HepG2 (cell line): ENCODE results near the gene CCDC17. TPM values are rescaled to one million over a fixed set of nuclear protein-coding genes. Genes with fewer than 3 reads are reported as not detected.

Experiments used
- ATAC-seq: fragments of 200-7000 bp; cut with Tn5 transposase; 3 replicates; pipeline ENCODE4 v1.9.1; 2020; ENCODE audit warnings: mild to moderate bottlenecking, moderate library complexity
- BruUV-seq: library from RNA; stranded (reverse); fragments of 400-500 nt; replicated peaks from 2 replicates; lab custom pipeline; 2021; lab: Mats Ljungman, UMichigan
- CTCF ChIA-PET: fragments of 300-600 bp; formaldehyde crosslinking; extraction: SDS; loops from one replicate; lab custom pipeline; 2021; ENCODE audit warnings: low total read pairs, inconsistent platforms, low intra/inter-chr PET ratio; lab: Yijun Ruan, JAX
- POLR2A ChIA-PET: fragments of 350-600 bp; sonication (Branson Sonifier 250); formaldehyde crosslinking; loops from one replicate; lab custom pipeline; 2020; ENCODE audit warnings: antibody characterized with exemption, inconsistent platforms; lab: Yijun Ruan, JAX
- DNase-seq: peaks from one replicate; pipeline ENCODE4 v3.0.0-alpha.2; 2015; ENCODE audit warnings: low spot score
- FAIRE-seq: peaks from 3 replicates; lab custom pipeline; 2011; peaks lifted over from hg19 to GRCh38; lab: Jason Lieb, UNC
- H2AFZ ChIP-seq: one replicate; pipeline ENCODE4 v1.6.1; 2011; ENCODE audit warnings: low read length, inconsistent platforms
- H3K27ac ChIP-seq: fragments of 300-600 bp; 3 replicates; pipeline ENCODE4 v1.8.0; 2011; ENCODE audit warnings: mixed run types, mild to moderate bottlenecking, mixed read lengths, low read length, inconsistent platforms; ENCODE audit not compliant: insufficient read depth; ENCODE audit errors: extremely low read length
- H3K27me3 ChIP-seq, 2 experiments: fragments of 200-600 bp in 1 of 2; 2 replicates in 1 of 2; 3 replicates in 1 of 2; pipeline versions ENCODE4 v1.6.0 to v1.8.0; 2011; ENCODE audit warnings: low read length in 2 of 2, mild to moderate bottlenecking in 2 of 2, moderate library complexity in 2 of 2, inconsistent platforms in 1 of 2; ENCODE audit not compliant: insufficient read depth in 2 of 2, control insufficient read depth in 1 of 2
- H3K36me3 ChIP-seq, 2 experiments: fragments of 200-600 bp in 1 of 2; replicated peaks in 1 of 2; 2 replicates in 1 of 2; 3 replicates in 1 of 2; pipeline versions ENCODE4 v1.5.1 to v1.8.0; 2011; ENCODE audit warnings: low read length in 2 of 2, inconsistent platforms in 1 of 2; ENCODE audit not compliant: insufficient read depth in 2 of 2, control insufficient read depth in 1 of 2
- H3K4me1 ChIP-seq: 2 replicates; pipeline ENCODE4 v1.5.1; 2012; ENCODE audit warnings: low read length, inconsistent platforms; ENCODE audit not compliant: insufficient read depth
- H3K4me2 ChIP-seq: 2 replicates; pipeline ENCODE4 v1.6.0; 2011; ENCODE audit warnings: low read depth, low read length, inconsistent platforms
- H3K4me3 ChIP-seq, 3 experiments: fragments of 200-600 bp in 1 of 3; sonication (generic), shearing (Covaris generic) in 1 of 3; replicated peaks in 1 of 3; 2 replicates each; pipeline ENCODE4 v1.5.1; 2011 to 2016; ENCODE audit warnings: low read length in 3 of 3, inconsistent platforms in 2 of 3, low read depth in 2 of 3, mild to moderate bottlenecking in 2 of 3, control low read depth in 1 of 3, mixed read lengths in 1 of 3; ENCODE audit not compliant: insufficient read depth in 1 of 3
- H3K79me2 ChIP-seq: one replicate; pipeline ENCODE4 v1.6.1; 2011; ENCODE audit warnings: low read length, inconsistent platforms; ENCODE audit not compliant: insufficient read depth
- H3K9ac ChIP-seq: 2 replicates; pipeline ENCODE4 v1.6.0; 2011; ENCODE audit warnings: mild to moderate bottlenecking, low read depth, low read length, inconsistent platforms; ENCODE audit not compliant: insufficient read depth
- H3K9me3 ChIP-seq: 2 replicates; pipeline ENCODE4 v1.5.1; 2012; ENCODE audit warnings: mild to moderate bottlenecking, low read length
- H4K20me1 ChIP-seq: 2 replicates; pipeline ENCODE4 v1.6.0; 2011; ENCODE audit warnings: inconsistent platforms, mild to moderate bottlenecking, low read length, moderate library complexity; ENCODE audit not compliant: insufficient read depth
- CHCHD3 ChIP-seq: sonication (generic); formaldehyde crosslinking; IDR thresholded peaks from 2 replicates; pipeline ENCODE4 v1.8.0; 2022; ENCODE audit warnings: mild to moderate bottlenecking, missing genetic modification reagents, moderate library complexity
- ELF3 ChIP-seq: IDR thresholded peaks from 2 replicates; pipeline ENCODE4 v1.6.1; 2016; ENCODE audit warnings: missing genetic modification reagents, missing compliant biosample characterization
- FOXJ3 ChIP-seq: sonication (generic); formaldehyde crosslinking; IDR thresholded peaks from 2 replicates; pipeline ENCODE4 v1.4.0; 2020; ENCODE audit warnings: missing genetic modification reagents, mild to moderate bottlenecking, borderline replicate concordance
- FOXK2 ChIP-seq: fragments of 450-650 bp; IDR thresholded peaks from 2 replicates; pipeline ENCODE4 v1.6.1; 2016
- GMEB1 ChIP-seq: sonication (generic); formaldehyde crosslinking; IDR thresholded peaks from 2 replicates; pipeline ENCODE4 v1.5.1; 2020; ENCODE audit warnings: missing genetic modification reagents, mild to moderate bottlenecking, borderline replicate concordance
- HOXA9 ChIP-seq: sonication (generic); formaldehyde crosslinking; IDR thresholded peaks from 2 replicates; pipeline ENCODE4 v1.8.1; 2022; ENCODE audit warnings: missing genetic modification reagents, mild to moderate bottlenecking, moderate library complexity, borderline replicate concordance
- MAZ ChIP-seq, 2 experiments: sonication (generic) in 1 of 2; formaldehyde crosslinking in 1 of 2; IDR thresholded peaks; 2 replicates each; pipeline versions ENCODE4 v1.5.0 to v1.6.1; 2012 to 2020; ENCODE audit warnings: low read depth in 2 of 2, mild to moderate bottlenecking in 2 of 2, borderline replicate concordance in 1 of 2, improper control_type of control experiment in 1 of 2, low read length in 1 of 2, missing genetic modification reagents in 1 of 2, moderate library complexity in 1 of 2
- MXD1 ChIP-seq: sonication (generic); formaldehyde crosslinking; IDR thresholded peaks from 2 replicates; pipeline ENCODE4 v1.4.0; 2020; ENCODE audit warnings: mild to moderate bottlenecking, missing genetic modification reagents
- POGZ ChIP-seq: sonication (generic); formaldehyde crosslinking; IDR thresholded peaks from 2 replicates; pipeline ENCODE4 v1.4.0; 2020; ENCODE audit warnings: mild to moderate bottlenecking, missing genetic modification reagents
- SKIL ChIP-seq: sonication (generic); formaldehyde crosslinking; IDR thresholded peaks from 2 replicates; pipeline ENCODE4 v1.8.0; 2022; ENCODE audit warnings: missing genetic modification reagents, mild to moderate bottlenecking, moderate library complexity, borderline replicate concordance
- ZBTB39 ChIP-seq: sonication (generic); formaldehyde crosslinking; IDR thresholded peaks from 2 replicates; pipeline ENCODE4 v1.5.0; 2020; ENCODE audit warnings: missing genetic modification reagents
- ZNF468 ChIP-seq: sonication (generic); formaldehyde crosslinking; IDR thresholded peaks from 2 replicates; pipeline ENCODE4 v1.8.0; 2022; ENCODE audit warnings: mild to moderate bottlenecking, moderate library complexity, missing genetic modification reagents
- WGBS: methylation state at CpG from one replicate; pipeline ENCODE4 v1.1.6; 2017; ENCODE audit warnings: low lambda C conversion rate; 5-methylcytosine and 5-hydroxymethylcytosine counted together
- in situ Hi-C: cut with HindIII; loops from 2 replicates; pipeline ENCODE4 v1.10.0; 2017; ENCODE audit warnings: low pct_unique_long_range_greater_than_20kb; ENCODE audit not compliant: extremely low pct_ligation_motif_present
- intact Hi-C: fragments of 100-400 bp; cut with micrococcal nuclease; formaldehyde crosslinking; loops from one replicate; pipeline ENCODE4 v1.10.0; 2022; ENCODE audit not compliant: unreplicated experiment
- polyA plus RNA-seq, 8 experiments: library from polyadenylated mRNA; depleted of rRNA in 3 of 8; stranded (reverse) in 7 of 8; unstranded in 1 of 8; fragments of >200 nt; fragmentation: Illumina TruSeq in 4 of 8; extraction: Trizol in 4 of 8; gene quantifications; 2 replicates each; pipeline versions ENCODE4 v1.2.1 to v1.2.3, GENCODE V29; 2011 to 2016; ENCODE audit warnings: low read depth in 4 of 8, missing spikeins in 1 of 8, mixed read lengths in 1 of 8; ENCODE audit not compliant: insufficient read depth in 1 of 8
- total RNA-seq, 5 experiments: library from RNA; depleted of rRNA; stranded (reverse); fragments of >200 nt; fragmentation: Illumina TruSeq; extraction: Trizol; gene quantifications; 2 replicates each; pipeline ENCODE4 v1.2.3, GENCODE V29; 2016; ENCODE audit warnings: low read depth in 1 of 5
- TF ChIP-seq, protein P1 (sequence below): sonication (generic); formaldehyde crosslinking; IDR thresholded peaks from 2 replicates; pipeline ENCODE4 v1.4.0; 2020; ENCODE audit warnings: missing genetic modification reagents

The CCDC17 gene
- total and polyA plus RNA-seq, 2 of the 13 experiments (the other 11 are each of a cell fraction or from before 2014, with no cell fraction given) = 1.5 to 3.3 TPM

- Histone ChIP-seq H3K79me2 (peaks cover 2% of the 10 kb centered on the region), H2AFZ (no peak overlapping the region), H3K27me3 (no peaks in the 10 kb centered on the region), H3K36me3 (peaks cover 18 to 48% of the 10 kb centered on the region in 2 experiments), H3K9ac (no peak overlapping the region), H3K4me3 (no peak overlapping the region), H3K27ac (no peak overlapping the region), H4K20me1 (peaks cover 4% of the 10 kb centered on the region; the same call in 1 of the 2 replicates), H3K4me1 (peaks cover 34% of the 10 kb centered on the region), H3K4me2 (no peak overlapping the region), H3K9me3 (no peaks in the 10 kb centered on the region)
- DNase-seq = no peak
- POLR2A ChIA-PET = interaction anchor here (1.9 kb wide), 1 partner anchor 41 kb away, joined by 6 read pairs; the partner anchor contains the start of gene GPBP1L1
- ATAC-seq = no peak
- CTCF ChIA-PET = no interaction called here
- no peak for FAIRE-seq
- no TSS peak for BruUV-seq
- WGBS = 98% methylated on average over 2 of the region's 2 CpGs
- in situ Hi-C loops (no loop called here), intact Hi-C loops (loop anchor here (2.0 kb wide), 1 partner anchor 236 kb away; no protein-coding TSS in a partner anchor)
- no peak for TF ChIP-seq MXD1 (CRISPR knock-in tag)
- no peak for TF ChIP-seq GMEB1 (CRISPR knock-in tag)
- no peak for TF ChIP-seq ZBTB39 (CRISPR knock-in tag)
- no peak for TF ChIP-seq ELF3 (CRISPR knock-in tag)
- TF ChIP-seq, protein P1, sequence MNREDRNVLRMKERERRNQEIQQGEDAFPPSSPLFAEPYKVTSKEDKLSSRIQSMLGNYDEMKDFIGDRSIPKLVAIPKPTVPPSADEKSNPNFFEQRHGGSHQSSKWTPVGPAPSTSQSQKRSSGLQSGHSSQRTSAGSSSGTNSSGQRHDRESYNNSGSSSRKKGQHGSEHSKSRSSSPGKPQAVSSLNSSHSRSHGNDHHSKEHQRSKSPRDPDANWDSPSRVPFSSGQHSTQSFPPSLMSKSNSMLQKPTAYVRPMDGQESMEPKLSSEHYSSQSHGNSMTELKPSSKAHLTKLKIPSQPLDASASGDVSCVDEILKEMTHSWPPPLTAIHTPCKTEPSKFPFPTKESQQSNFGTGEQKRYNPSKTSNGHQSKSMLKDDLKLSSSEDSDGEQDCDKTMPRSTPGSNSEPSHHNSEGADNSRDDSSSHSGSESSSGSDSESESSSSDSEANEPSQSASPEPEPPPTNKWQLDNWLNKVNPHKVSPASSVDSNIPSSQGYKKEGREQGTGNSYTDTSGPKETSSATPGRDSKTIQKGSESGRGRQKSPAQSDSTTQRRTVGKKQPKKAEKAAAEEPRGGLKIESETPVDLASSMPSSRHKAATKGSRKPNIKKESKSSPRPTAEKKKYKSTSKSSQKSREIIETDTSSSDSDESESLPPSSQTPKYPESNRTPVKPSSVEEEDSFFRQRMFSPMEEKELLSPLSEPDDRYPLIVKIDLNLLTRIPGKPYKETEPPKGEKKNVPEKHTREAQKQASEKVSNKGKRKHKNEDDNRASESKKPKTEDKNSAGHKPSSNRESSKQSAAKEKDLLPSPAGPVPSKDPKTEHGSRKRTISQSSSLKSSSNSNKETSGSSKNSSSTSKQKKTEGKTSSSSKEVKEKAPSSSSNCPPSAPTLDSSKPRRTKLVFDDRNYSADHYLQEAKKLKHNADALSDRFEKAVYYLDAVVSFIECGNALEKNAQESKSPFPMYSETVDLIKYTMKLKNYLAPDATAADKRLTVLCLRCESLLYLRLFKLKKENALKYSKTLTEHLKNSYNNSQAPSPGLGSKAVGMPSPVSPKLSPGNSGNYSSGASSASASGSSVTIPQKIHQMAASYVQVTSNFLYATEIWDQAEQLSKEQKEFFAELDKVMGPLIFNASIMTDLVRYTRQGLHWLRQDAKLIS (CRISPR knock-in tag) = no peak
- TF ChIP-seq CHCHD3 (CRISPR knock-in tag) = no peak
- TF ChIP-seq MAZ (IDR thresholded peaks at IDR 0.05; ENCODE audit: borderline replicate concordance, low read depth, low read length) = no peak
- no peak for TF ChIP-seq MAZ (CRISPR knock-in tag; IDR thresholded peaks at IDR 0.05; ENCODE audit: low read depth)
- no peak for TF ChIP-seq FOXJ3
- TF ChIP-seq FOXK2 = no peak
- TF ChIP-seq HOXA9 (CRISPR knock-in tag) = no peak
- TF ChIP-seq POGZ (CRISPR knock-in tag) = no peak
- TF ChIP-seq SKIL (CRISPR knock-in tag) = no peak
- no peak for TF ChIP-seq ZNF468 (CRISPR knock-in tag)
Measured at GRCh38 chr1:45644661-45645060, 20.8 kb upstream of the CCDC17 start.
